GM10847 (cell line): Measurements from ENCODE around the gene RPS28.

ENCODE experiments used
- POLR2A ChIP-seq: IDR thresholded peaks from 2 replicates; pipeline ENCODE4 v1.6.1; 2011; ENCODE audit not compliant: insufficient read length; ENCODE audit errors: extremely low read depth

RPS28 gene

DNA sequence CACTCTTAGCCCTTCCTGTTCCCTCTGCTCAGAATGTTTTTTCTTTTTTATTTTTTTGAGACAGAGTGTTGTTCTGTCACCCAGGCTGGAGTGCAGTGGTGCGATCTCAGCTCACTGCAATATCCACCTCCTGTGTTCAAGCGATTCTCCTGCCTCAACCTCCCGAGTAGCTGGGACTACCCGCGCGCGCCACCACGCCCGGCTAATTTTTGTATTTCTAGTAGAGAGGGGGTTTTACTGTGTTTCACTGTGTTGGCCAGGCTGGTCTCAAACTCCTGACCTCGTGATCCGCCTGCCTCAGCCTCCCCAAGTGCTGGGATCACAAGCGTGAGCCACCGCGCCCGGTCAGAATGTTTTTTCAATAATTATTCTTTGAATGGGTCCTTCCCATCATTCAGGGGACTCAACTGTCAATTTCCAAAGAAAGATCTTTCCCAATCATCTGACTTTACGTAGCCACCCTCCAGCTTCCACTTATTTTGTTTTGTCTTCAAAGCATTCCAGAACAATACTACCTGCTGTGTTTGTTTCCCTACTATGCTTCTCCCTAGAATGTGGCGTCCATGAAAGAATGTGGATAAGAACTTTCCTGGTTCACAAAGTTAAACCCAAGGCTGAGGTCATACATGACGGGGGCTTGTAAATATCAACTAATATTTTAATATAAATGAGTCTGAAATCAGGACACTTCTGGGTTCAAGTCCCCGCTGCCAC lies 1.3 kb upstream of the RPS28 start:
- no peak for TF ChIP-seq POLR2A

DNA sequence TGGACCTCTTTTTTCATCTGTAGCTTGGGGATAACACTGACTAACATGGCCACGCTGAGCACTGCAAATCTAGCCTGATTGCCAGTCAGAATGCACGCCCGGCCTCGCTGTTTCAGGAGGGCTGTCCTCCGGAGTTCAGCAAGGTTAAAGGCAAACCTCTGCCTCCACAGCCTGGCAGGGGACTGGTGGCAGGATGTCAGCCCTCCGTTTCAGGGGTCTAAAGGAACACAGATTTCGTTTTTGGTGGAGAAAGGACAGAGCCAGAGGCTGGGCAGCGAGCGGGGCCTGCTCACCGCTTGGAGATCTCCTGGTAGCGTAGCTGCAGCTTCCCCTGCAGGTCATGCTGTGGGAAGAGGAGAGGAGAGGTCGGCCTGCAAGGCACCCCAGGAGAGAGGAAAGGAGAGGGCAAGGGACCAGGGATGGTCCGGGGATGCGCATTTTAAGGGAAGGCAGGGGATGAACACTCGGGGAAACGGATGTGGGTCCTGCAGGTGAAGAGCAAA lies 681 bp upstream of the RPS28 start:
- no peak for TF ChIP-seq POLR2A

DNA sequence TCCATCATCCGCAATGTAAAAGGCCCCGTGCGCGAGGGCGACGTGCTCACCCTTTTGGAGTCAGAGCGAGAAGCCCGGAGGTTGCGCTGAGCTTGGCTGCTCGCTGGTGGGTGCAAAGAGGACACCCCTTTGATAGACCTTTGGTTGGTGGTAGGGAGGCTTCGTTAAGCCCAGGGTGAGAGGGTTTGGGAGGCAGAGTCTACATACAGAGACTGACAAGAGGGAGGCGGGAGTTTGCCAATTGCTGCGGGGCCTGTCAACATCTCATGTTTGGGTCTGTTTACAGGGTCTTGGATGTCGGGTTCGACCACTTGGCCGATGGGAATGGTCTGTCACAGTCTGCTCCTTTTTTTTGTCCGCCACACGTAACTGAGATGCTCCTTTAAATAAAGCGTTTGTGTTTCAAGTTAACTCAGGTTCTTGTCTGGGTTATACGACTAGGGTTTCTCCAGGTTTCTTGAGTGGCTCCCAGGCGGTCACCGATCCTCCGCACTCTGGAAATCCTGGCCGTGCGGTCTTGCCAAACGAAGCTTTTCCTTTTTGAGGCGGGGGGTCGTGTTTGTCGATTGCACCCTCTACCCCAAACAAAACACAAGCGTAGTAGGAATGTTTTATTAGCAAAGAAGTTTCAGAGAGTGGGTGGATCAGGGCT lies 816 bp downstream of the RPS28 start:
- TF ChIP-seq POLR2A: no peak

DNA sequence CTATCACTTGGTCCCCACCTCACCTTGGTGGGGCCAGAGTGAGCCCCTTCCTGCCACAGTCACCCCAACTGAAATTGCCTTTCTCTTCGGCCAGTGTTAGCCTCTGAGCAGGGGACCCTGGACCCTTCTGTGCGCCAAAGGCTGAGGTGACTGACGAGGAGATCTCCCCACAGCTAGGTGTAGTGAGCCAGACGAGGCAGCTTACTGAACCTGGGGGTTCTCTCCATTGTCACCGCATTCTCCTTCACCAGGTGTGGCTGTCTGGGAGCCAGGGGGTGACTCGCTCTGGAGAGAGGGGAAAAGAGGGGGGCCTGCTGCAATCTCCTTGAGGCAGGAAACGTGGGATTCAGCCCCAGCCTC lies 1.3 kb downstream of the RPS28 start:
- TF ChIP-seq POLR2A: no peak

- TF ChIP-seq POLR2A: no peak
These were observed 2.5 kb downstream of the RPS28 start for GRCh38 chr19:8323781-8324185.

DNA sequence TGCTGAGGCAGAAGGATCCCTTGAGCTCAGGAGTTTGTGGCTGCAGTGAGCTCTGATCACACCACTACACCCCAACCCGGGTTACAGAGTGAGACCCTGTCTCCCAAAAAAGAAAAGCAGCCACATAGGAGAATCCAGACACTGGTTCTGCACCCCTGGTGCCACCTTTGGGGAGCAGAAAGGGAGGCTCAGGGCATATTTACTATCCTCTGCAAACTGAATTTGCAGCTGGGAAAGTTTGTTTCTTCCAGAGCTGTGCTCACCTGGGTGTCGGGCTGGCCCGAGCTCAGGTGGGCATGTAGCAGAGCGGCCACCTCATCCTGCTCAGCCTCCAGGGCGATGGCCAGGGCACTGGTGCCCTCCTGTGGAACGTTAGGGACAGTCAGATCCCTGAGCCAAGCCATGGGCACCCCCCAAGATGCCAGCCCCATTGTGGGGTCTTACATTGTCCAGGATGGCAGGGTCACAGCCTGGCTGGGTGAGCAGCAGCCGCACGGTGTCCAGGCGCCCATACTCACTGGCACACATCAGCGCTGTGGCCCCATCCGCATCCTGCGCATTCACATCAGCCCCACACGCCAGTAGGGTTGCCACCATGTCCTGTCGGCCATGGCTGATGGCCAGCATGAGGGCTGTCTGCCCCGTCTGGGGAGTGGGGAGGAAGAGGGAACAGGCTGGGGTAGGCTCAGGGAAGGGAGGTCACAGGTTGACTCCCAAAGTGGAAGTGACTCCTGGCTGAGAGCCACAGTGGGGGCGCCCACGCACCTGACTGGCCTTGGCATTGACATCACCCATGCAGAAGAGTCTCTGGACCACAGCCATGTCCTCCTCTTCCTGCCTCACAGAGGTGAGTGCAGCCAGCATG lies 3.1 kb downstream of the RPS28 start:
- peak; percentile 29 for TF ChIP-seq POLR2A

- no peak for TF ChIP-seq POLR2A
These were observed 4.2 kb downstream of the RPS28 start for GRCh38 chr19:8325454-8325853.

- TF ChIP-seq POLR2A: no peak
These were observed 8.7 kb downstream of the RPS28 start for GRCh38 chr19:8329996-8330395.

GRCh38 chr19:8331263-8331845 lies 10.1 kb downstream of the RPS28 start:
- no peak for TF ChIP-seq POLR2A

DNA sequence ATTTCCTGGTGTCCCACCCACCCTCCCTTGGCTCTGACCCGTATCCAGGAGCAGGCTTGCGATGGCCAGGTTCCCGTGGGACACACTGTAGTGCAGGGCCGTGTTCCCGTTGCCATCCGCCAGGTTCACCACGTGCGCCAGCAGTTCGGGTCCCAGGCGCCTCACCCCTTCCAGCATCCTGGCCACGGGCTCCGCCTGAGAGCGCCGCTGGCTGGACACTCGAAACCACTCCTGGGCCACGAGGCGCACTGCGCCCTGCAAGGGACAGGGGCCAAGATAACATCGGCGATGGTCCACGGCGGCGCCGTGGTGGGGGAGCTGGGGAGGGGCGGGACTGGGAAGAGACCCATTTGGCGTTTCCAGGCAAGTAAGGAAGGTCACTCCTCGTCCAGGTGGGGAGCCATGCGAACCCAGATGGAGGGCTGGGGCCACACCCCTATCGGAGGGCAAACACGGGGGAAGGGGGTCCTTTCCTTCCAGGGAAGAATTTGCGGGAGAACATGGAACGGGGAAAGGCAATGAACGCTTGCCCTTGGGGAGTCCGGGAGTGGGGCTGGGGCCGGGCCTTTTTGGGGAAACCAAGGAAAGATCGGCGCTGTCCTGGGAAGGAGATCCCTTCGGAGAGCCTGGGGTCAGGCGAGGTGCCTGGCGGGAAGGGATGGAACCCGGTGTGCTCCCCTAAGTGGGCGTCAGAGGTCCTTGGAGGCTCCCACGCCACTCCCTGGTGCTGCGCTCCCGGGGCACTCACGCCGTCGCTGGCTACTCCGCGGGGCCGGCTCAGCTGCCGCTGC lies 11.9 kb downstream of the RPS28 start:
- TF ChIP-seq POLR2A: no peak

DNA sequence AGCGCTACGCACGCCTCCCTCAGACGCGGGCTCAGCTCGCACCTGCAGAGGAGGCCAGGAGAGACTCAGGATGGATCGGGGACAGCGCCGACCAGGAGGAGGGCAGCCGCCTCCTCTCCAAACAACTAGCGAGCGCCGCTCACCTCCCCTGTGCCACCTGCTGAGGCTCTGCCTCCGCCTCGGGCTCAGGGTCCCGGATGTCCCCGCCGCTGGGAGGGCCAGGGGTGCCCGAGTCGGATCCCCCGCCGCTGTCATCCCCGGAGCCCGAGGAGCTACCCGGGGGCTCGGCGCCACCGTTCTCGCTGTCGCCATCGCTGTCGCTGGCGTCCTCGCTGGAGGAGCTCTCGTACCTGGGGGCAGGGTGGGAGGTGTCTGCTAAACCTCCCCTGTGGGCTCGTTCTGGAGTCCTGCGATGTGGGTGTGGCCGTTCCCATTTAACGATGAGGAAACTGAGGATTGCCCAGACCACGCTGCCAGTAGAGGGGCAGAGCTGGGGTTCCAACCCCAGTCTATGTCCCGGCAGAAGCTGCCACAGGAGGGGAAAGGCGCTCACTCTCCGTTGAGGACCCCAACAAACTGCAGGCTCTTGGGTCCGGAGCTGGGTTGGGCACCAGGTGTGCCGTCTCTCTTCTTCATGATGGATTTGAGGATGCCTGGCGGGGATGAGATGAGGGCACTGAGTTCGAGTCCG lies 12.6 kb downstream of the RPS28 start:
- no peak for TF ChIP-seq POLR2A

- TF ChIP-seq POLR2A: no peak
These were observed 13.4 kb downstream of the RPS28 start for GRCh38 chr19:8334458-8335342.

- no peak for TF ChIP-seq POLR2A
These were observed 14.2 kb downstream of the RPS28 start for GRCh38 chr19:8335343-8336071.

DNA sequence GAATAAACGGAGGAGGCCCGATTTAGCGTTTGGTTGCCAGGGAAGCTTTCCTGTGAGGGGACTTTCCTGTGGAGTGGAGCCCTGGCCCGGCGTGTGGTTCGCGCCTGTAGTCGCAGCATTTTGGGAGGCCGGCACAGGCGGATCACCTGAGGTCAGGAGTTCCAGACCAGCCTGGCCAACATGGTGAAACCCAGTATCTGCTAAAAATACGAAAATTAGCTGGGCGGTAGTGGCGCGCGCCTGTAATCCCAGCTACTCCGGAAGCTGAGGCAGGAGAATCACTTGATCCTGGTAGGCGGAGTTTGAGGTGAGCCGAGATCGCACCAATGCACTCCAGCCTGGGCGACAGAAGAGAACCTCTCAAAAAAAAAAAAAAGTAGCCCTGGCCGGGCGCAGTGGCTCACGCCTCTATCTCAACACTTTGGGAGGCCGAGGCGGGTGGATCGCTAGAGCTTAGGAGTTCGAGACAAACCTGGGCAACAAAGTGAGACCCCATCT lies 14.8 kb downstream of the RPS28 start:
- no peak for TF ChIP-seq POLR2A
